ENCODE results near the gene STPG3.

DNA sequence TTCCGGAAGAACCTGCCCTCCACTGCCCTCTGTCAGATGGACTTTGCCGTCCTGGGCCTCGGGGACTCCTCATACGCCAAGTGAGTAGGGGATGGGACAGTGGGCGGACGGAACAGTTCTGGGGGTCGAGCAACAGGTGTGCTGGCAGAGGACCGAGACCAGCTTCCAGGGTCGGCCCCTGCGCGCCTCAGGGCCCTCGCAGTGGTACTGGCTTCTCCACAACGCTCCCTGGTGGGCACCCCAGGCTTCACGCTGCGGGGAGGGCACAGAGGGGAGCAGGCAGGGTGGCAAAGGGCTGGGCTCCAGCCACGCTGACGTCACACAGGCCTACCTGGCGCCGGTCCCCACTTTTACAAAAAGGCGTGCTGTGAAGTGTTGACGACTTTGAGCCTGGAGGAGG lies 38.6 kb upstream of the STPG3 start:
- TF ChIP-seq, protein P1, sequence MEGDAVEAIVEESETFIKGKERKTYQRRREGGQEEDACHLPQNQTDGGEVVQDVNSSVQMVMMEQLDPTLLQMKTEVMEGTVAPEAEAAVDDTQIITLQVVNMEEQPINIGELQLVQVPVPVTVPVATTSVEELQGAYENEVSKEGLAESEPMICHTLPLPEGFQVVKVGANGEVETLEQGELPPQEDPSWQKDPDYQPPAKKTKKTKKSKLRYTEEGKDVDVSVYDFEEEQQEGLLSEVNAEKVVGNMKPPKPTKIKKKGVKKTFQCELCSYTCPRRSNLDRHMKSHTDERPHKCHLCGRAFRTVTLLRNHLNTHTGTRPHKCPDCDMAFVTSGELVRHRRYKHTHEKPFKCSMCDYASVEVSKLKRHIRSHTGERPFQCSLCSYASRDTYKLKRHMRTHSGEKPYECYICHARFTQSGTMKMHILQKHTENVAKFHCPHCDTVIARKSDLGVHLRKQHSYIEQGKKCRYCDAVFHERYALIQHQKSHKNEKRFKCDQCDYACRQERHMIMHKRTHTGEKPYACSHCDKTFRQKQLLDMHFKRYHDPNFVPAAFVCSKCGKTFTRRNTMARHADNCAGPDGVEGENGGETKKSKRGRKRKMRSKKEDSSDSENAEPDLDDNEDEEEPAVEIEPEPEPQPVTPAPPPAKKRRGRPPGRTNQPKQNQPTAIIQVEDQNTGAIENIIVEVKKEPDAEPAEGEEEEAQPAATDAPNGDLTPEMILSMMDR (IDR thresholded peaks at IDR 0.05; ENCODE audit: low read length) = peak; percentile 36; the same call in 1 of the 2 replicates
- TF ChIP-seq EZH2 (IDR thresholded peaks at IDR 0.05; ENCODE audit: borderline replicate concordance, low read length) = no peak

Measured in OCI-LY1 (cell line).